ENCODE results near the gene FOXP1. TPM values are rescaled to one million over a fixed set of nuclear protein-coding genes. Genes with fewer than 3 reads are reported as not detected.
A peak's percentile ranks its signal among the peaks of the same experiment; 100 is the strongest.

The FOXP1 gene
- total RNA-seq, 1 experiment from 2014 or later, result 75.3 TPM

DNA sequence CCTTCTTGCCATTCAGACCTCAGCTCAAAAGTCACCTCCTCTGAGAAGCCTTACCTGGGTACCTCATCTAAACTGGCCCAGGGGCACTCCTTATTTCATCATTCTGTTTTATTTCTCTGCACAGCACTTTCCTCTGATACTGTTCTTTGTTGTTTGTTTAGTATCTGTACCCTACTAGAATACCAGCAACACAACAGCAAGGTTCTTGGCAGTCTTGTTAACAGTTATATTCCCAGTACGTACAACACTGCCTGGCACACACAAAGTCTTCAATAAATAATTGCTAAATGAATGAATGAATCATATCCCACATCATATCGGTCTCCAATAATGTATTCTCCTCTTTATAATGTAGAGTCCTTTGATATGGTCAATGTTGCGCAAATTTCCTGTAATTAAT is 188.1 kb downstream of the FOXP1 start:
- no peak for DNase-seq
- Mint-ChIP-seq H3K9me3 (no peaks in the 10 kb centered on the region), H3K36me3 (ENCODE audit: insufficient read depth in 1 of 3, low read depth in 3 of 3) (no peaks in the 10 kb centered on the region), H3K27ac (0 out of 7 replicates have a peak overlapping the region, but pooled peaks of 1 of the 3 experiments have one; percentile 35), H3K4me1 (peaks cover 11 to 15% of the 10 kb centered on the region in 2 experiments), H3K4me3 (no peak overlapping the region), H3K27me3 (ENCODE audit: low read depth) (no peaks in the 10 kb centered on the region)
- Histone ChIP-seq H3K56ac (ENCODE audit: insufficient read length, low read depth, low read length) (no peak overlapping the region), H2BK5ac (ENCODE audit: insufficient read length, low read length) (no peak overlapping the region), H4K8ac (replicated peaks; ENCODE audit: insufficient read length, low read depth, low read length) (no peak overlapping the region), H2BK15ac (ENCODE audit: low read depth, low read length) (no peak overlapping the region), H2BK12ac (ENCODE audit: insufficient read length, low read depth, low read length) (no peak overlapping the region), H2BK20ac (ENCODE audit: low read depth, low read length, poor library complexity, severe bottlenecking) (no peak overlapping the region), H3K23ac (ENCODE audit: insufficient read length, low read depth, low read length) (no peak overlapping the region), H3K18ac (ENCODE audit: insufficient read length, low read depth, low read length) (no peak overlapping the region), H2AK5ac (ENCODE audit: insufficient read length, low read length) (no peak overlapping the region), H4K20me1 (ENCODE audit: control insufficient read depth, insufficient read depth, insufficient read length) (no peaks in the 10 kb centered on the region), H3K9me3 (ENCODE audit: control insufficient read depth, low read depth, low read length) (no peaks in the 10 kb centered on the region), H3T11ph (ENCODE audit: low read length) (no peak overlapping the region), H2BK120ac (ENCODE audit: low read depth, low read length, poor library complexity, severe bottlenecking) (no peak overlapping the region), H3K14ac (ENCODE audit: insufficient read depth, low read length) (no peak overlapping the region), H3K4ac (ENCODE audit: low read depth, low read length) (no peak overlapping the region), H4K5ac (ENCODE audit: insufficient read length, low read depth, low read length) (no peak overlapping the region), H3K4me1 (ENCODE audit: insufficient read depth, low read length) (peaks cover 3% of the 10 kb centered on the region; the same call in 1 of the 2 replicates), H3K4me2 (ENCODE audit: insufficient read depth, insufficient read length, low read length) (no peak overlapping the region), H3K9ac (ENCODE audit: extremely low read depth, insufficient read length, low read length) (no peak overlapping the region), H3K27ac (ENCODE audit: insufficient read length, low read depth, low read length) (no peak overlapping the region), H3K79me1 (ENCODE audit: insufficient read depth, low read depth, low read length, poor library complexity, severe bottlenecking) (no peaks in the 10 kb centered on the region), H3K27me3 (ENCODE audit: insufficient read depth, low read length) (no peaks in the 10 kb centered on the region), H2AFZ (ENCODE audit: low read length) (no peak overlapping the region), H4K91ac (ENCODE audit: insufficient read length, low read depth, low read length) (no peak overlapping the region), H3K79me2 (ENCODE audit: insufficient read depth, low read length) (no peaks in the 10 kb centered on the region), H3K23me2 (ENCODE audit: insufficient read length, low read depth, low read length, poor library complexity, severe bottlenecking) (no peaks in the 10 kb centered on the region)
- TF ChIP-seq CTCF (conservative IDR thresholded peaks at IDR 0.05), result no peak
- WGBS (ENCODE audit: extremely low coverage, insufficient read length, low lambda C conversion rate), result no CpG with 5 or more reads among the region's 3 CpGs

Measured in H9 (cell line).